Upper lobe of right lung (tissue), 1 donor: ENCODE results near the gene GPSM1. TPM values are rescaled to one million over a fixed set of nuclear protein-coding genes. Genes with fewer than 3 reads are reported as not detected.

ENCODE experiments used
- ATAC-seq: fragments of 200-7000 bp; cut with Tn5 transposase; one replicate; pipeline ENCODE4 v1.9.1; 2020; ENCODE audit warnings: mild to moderate bottlenecking, moderate library complexity
- DNase-seq: peaks from one replicate; pipeline ENCODE4 v3.0.0-alpha.2; 2020
- H3K27ac ChIP-seq: fragments of 200-600 bp; one replicate; pipeline ENCODE4 v1.8.0; 2022
- H3K27me3 ChIP-seq: fragments of 200-600 bp; one replicate; pipeline ENCODE4 v1.8.0; 2022; ENCODE audit warnings: mild to moderate bottlenecking
- H3K36me3 ChIP-seq: fragments of 200-600 bp; one replicate; pipeline ENCODE4 v1.8.0; 2022
- H3K4me1 ChIP-seq: fragments of 200-600 bp; one replicate; pipeline ENCODE4 v1.8.0; 2022
- H3K4me3 ChIP-seq: fragments of 200-600 bp; one replicate; pipeline ENCODE4 v1.8.0; 2022; ENCODE audit warnings: mild to moderate bottlenecking
- H3K9me3 ChIP-seq: fragments of 200-600 bp; one replicate; pipeline ENCODE4 v1.8.0; 2022
- CTCF ChIP-seq: fragments of 200-600 bp; IDR thresholded peaks from one replicate; pipeline ENCODE4 v1.8.0; 2022; ENCODE audit warnings: antibody characterized with exemption
- intact Hi-C: fragments of 100-400 bp; cut with DNase I; formaldehyde crosslinking; loops from one replicate; pipeline ENCODE4 v1.11.0; 2022
- total RNA-seq: library from RNA; stranded (reverse); fragmentation: NEBNext Ultra II Directional; extraction: Animal tissue kit (Norgen Biotek cat#: 25700); gene quantifications from one replicate; pipeline ENCODE4 v1.2.1, GENCODE V29; 2021
- donor health status: DM: no; HTN: yes; CAD: no; lungs with severe emphysema.

Gene GPSM1
- total RNA-seq, 1 donor from 2014 or later = 27.3 TPM

- Histone ChIP-seq H3K36me3 (peaks cover 50% of the 10 kb centered on the region), H3K27ac (no peak overlapping the region), H3K9me3 (no peaks in the 10 kb centered on the region), H3K4me1 (peaks cover 21% of the 10 kb centered on the region), H3K27me3 (no peaks in the 10 kb centered on the region), H3K4me3 (no peak overlapping the region)
- no peak for TF ChIP-seq CTCF
- no peak for DNase-seq
- no peak for ATAC-seq
- intact Hi-C loops = no loop called here
Observed at GRCh38 chr9:136407911-136408310, 80.6 kb downstream of the GPSM1 start.

Other genes with a start within 250 kb of the GPSM1 start
- gene NACC2, start 232.2 kb upstream of the GPSM1 start, total RNA-seq = 33.5 TPM
- 30.7 TPM for gene TMEM250, start 208.7 kb upstream of the GPSM1 start, total RNA-seq
- not detected for gene LHX3, start 122.4 kb upstream of the GPSM1 start, total RNA-seq
- gene QSOX2, start 81.7 kb upstream of the GPSM1 start, total RNA-seq = 13.1 TPM
- gene CCDC187, start 23.4 kb upstream of the GPSM1 start, total RNA-seq = 0.09 TPM
- gene DNLZ, start 36.2 kb downstream of the GPSM1 start, total RNA-seq = 15.5 TPM
- 10.0 TPM for gene CARD9, start 46.1 kb downstream of the GPSM1 start, total RNA-seq
- gene SNAPC4, start 72.6 kb downstream of the GPSM1 start, total RNA-seq = 7.2 TPM
- 36.4 TPM for gene ENTR1, start 83.1 kb downstream of the GPSM1 start, total RNA-seq
- gene PMPCA, start 83.1 kb downstream of the GPSM1 start, total RNA-seq = 41.9 TPM
- gene INPP5E, start 112.3 kb downstream of the GPSM1 start, total RNA-seq = 13.0 TPM
- gene SEC16A, start 155.5 kb downstream of the GPSM1 start, total RNA-seq = 63.7 TPM
- gene NOTCH1, start 218.5 kb downstream of the GPSM1 start, total RNA-seq = 114 TPM